ENCODE measurements around the gene IGF2. TPM values are rescaled to one million over a fixed set of nuclear protein-coding genes. Genes with fewer than 3 reads are reported as not detected.

The IGF2 gene
- total RNA-seq, 4 donors from 2014 or later = 9.9 to 26.6 (median 18.1) TPM

- H3K9me3 ChIP-seq = no peaks in the 10 kb centered on the region
- no peaks in the 10 kb centered on the region for H3K36me3 ChIP-seq
- H3K4me3 ChIP-seq (replicated peaks in 1 of 3) = no peak overlapping the region
- peaks cover 7% of the 10 kb centered on the region in 2 donors for H3K4me1 ChIP-seq
- DNase-seq = no peak
- TF ChIP-seq, protein P1, sequence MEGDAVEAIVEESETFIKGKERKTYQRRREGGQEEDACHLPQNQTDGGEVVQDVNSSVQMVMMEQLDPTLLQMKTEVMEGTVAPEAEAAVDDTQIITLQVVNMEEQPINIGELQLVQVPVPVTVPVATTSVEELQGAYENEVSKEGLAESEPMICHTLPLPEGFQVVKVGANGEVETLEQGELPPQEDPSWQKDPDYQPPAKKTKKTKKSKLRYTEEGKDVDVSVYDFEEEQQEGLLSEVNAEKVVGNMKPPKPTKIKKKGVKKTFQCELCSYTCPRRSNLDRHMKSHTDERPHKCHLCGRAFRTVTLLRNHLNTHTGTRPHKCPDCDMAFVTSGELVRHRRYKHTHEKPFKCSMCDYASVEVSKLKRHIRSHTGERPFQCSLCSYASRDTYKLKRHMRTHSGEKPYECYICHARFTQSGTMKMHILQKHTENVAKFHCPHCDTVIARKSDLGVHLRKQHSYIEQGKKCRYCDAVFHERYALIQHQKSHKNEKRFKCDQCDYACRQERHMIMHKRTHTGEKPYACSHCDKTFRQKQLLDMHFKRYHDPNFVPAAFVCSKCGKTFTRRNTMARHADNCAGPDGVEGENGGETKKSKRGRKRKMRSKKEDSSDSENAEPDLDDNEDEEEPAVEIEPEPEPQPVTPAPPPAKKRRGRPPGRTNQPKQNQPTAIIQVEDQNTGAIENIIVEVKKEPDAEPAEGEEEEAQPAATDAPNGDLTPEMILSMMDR (IDR thresholded peaks at IDR 0.05) = no peak
- no peak for TF ChIP-seq POLR2A (IDR thresholded peaks at IDR 0.05)
- 92% methylated on average over 10 to 11 of the region's 13 CpGs for WGBS, 2 donors
- intact Hi-C loops (cut with DNase I) = no loop called here
- no peak overlapping the region for H3K27ac ChIP-seq
- H3K27me3 ChIP-seq = no peaks in the 10 kb centered on the region
Measured at GRCh38 chr11:2165571-2165970, 26.4 kb upstream of the IGF2 start.

DNA sequence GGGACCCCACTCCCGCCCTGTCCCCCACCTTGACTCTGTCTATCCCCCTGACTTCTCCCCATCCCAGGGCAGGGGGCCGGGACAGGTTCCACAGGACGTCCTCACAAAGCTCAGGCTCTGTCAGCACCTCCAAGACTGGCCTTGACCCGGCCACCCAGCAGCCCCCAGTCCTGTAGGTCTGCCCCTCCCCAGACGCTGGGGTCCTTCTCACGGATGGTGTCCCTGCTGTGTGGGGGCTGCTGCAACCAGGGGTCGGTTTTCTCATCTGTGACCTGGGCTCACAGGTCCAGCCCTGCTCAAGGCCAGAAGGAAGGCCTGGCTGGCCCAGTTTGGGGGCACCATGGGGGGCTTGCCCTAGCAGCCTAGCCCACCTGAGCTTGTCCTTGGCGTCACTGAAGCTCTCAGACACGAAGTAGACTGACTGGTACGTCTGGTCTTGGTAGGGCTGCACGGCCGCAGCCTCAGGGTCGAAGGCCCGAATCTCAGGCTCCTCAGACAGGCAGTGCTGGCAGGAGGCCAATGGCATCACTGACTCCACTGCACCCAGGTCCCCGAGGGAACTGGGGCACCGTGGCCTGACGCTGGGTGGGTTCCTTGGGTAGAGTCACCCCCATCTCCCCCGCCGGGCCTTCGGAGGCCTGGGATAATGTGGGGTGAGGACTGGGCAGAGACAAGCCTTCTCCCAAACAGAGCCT is 25.8 kb upstream of the IGF2 start:
- H3K27ac ChIP-seq = no peak overlapping the region
- H3K4me3 ChIP-seq (replicated peaks in 1 of 3) = no peak overlapping the region
- H3K9me3 ChIP-seq = no peaks in the 10 kb centered on the region
- no peak for TF ChIP-seq POLR2A (IDR thresholded peaks at IDR 0.05)
- TF ChIP-seq, protein P1 (IDR thresholded peaks at IDR 0.05) = no peak
- intact Hi-C loops (cut with DNase I) = no loop called here
- H3K27me3 ChIP-seq = no peaks in the 10 kb centered on the region
- peak; percentile 15 to 17 for DNase-seq
- WGBS, 2 donors = 88 to 95% methylated on average over 3 to 6 of the region's 20 CpGs
- peaks cover 10 to 13% of the 10 kb centered on the region in 2 donors for H3K4me1 ChIP-seq
- H3K36me3 ChIP-seq = no peaks in the 10 kb centered on the region

- intact Hi-C loops (cut with DNase I) = no loop called here
- TF ChIP-seq, protein P1 (IDR thresholded peaks at IDR 0.05) = no peak
- no peak for TF ChIP-seq POLR2A (IDR thresholded peaks at IDR 0.05)
- Histone ChIP-seq H3K27me3 (no peaks in the 10 kb centered on the region), H3K4me3 (replicated peaks in 1 of 3) (no peak overlapping the region), H3K9me3 (no peaks in the 10 kb centered on the region), H3K4me1 (peaks cover 19 to 20% of the 10 kb centered on the region in 2 donors), H3K36me3 (no peaks in the 10 kb centered on the region), H3K27ac (no peak overlapping the region)
- DNase-seq = no peak
- 84 to 86% methylated on average over 19 to 20 of the region's 22 CpGs for WGBS, 2 donors
Measured at GRCh38 chr11:2164081-2164480, 24.9 kb upstream of the IGF2 start.

GRCh38 chr11:2163428-2163978 is 24.3 kb upstream of the IGF2 start:
- no peak overlapping the region for H3K27ac ChIP-seq
- H3K36me3 ChIP-seq = no peaks in the 10 kb centered on the region
- H3K4me3 ChIP-seq (replicated peaks in 1 of 3) = no peak overlapping the region
- peaks cover 23% of the 10 kb centered on the region in 2 donors for H3K4me1 ChIP-seq
- TF ChIP-seq, protein P1 (IDR thresholded peaks at IDR 0.05) = no peak
- TF ChIP-seq POLR2A (IDR thresholded peaks at IDR 0.05) = no peak
- intact Hi-C loops (cut with DNase I) = no loop called here
- no peaks in the 10 kb centered on the region for H3K9me3 ChIP-seq
- no peak for DNase-seq
- 87 to 89% methylated on average over 3 to 7 of the region's 12 CpGs for WGBS, 2 donors
- no peaks in the 10 kb centered on the region for H3K27me3 ChIP-seq

DNA sequence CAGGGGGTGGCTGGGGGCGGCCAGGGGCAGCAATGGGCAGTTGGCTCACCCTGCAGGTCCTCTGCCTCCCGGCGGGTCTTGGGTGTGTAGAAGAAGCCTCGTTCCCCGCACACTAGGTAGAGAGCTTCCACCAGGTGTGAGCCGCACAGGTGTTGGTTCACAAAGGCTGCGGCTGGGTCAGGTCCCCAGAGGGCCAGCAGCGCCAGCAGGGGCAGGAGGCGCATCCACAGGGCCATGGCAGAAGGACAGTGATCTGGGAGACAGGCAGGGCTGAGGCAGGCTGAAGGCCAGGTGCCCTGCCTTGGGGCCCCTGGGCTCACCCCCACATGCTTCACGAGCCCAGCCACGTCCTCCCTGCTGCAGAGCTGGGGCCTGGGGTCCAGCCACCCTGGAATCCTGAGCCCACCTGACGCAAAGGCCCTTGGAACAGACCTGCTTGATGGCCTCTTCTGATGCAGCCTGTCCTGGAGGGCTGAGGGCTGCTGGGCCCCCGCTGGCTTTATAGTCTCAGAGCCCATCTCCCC is 21.6 kb upstream of the IGF2 start, which contains the start of gene INS:
INS (minus strand) TSS at position 474 of the 524 bp plus-strand sequence; CDS start at position 236, 238 bp downstream.
- no peak within 1 kb of the TSS for H3K4me3 ChIP-seq (replicated peaks in 1 of 3)
- intact Hi-C loops (cut with DNase I) = no loop called here
- DNase-seq = no peak
- no peaks in the 10 kb centered on the region for H3K9me3 ChIP-seq
- TF ChIP-seq, protein P1 (IDR thresholded peaks at IDR 0.05) = no peak
- no peak for TF ChIP-seq POLR2A (IDR thresholded peaks at IDR 0.05)
- no peaks in the 10 kb centered on the region for H3K36me3 ChIP-seq
- H3K4me1 ChIP-seq = peaks cover 16% of the 10 kb centered on the region in 2 donors
- peak within 1 kb of the TSS in 1 of 3 donors; percentile 34 for H3K27ac ChIP-seq
- 91 to 96% methylated on average over 5 to 10 of the region's 13 CpGs for WGBS, 2 donors
- H3K27me3 ChIP-seq = no peaks in the 10 kb centered on the region

Measured in thyroid gland (tissue), 4 donors.